Panc1 (cell line): ENCODE data around the gene UBAC2. TPM values are rescaled to one million over a fixed set of nuclear protein-coding genes. Genes with fewer than 3 reads are reported as not detected.

Experiments
- ATAC-seq: fragments of 200-7000 bp; cut with Tn5 transposase; 2 replicates; pipeline ENCODE4 v1.9.1; 2020; ENCODE audit warnings: mild to moderate bottlenecking, moderate library complexity
- BruUV-seq: library from RNA; stranded (reverse); fragments of 400-500 nt; replicated peaks from 2 replicates; lab custom pipeline; 2021; lab: Mats Ljungman, UMichigan
- CTCF ChIA-PET: fragments of 300-600 bp; sonication (Branson Sonifier 250); formaldehyde crosslinking; loops from one replicate; lab custom pipeline; 2022; ENCODE audit warnings: antibody characterized with exemption; lab: Charles Lee
- POLR2A ChIA-PET: fragments of 300-600 bp; sonication (Branson Sonifier 250); formaldehyde crosslinking; loops from one replicate; lab custom pipeline; 2022; ENCODE audit warnings: antibody characterized with exemption; lab: Charles Lee
- DNase-seq: peaks from one replicate; pipeline ENCODE4 v3.0.0-alpha.2; 2010; ENCODE audit warnings: low read depth, low spot score
- H3K27ac ChIP-seq: 2 replicates; pipeline ENCODE4 v1.5.1; 2011; ENCODE audit warnings: mild to moderate bottlenecking, low read length, inconsistent platforms
- H3K27me3 ChIP-seq: fragments of 200-500 bp; sonication (Bioruptor generic); 2 replicates; pipeline ENCODE4 v1.6.0; 2014; ENCODE audit warnings: low read length, inconsistent platforms; ENCODE audit not compliant: control insufficient read depth, insufficient read depth
- H3K36me3 ChIP-seq: fragments of 200-500 bp; sonication (Bioruptor generic); 2 replicates; pipeline ENCODE4 v1.5.1; 2014; ENCODE audit warnings: inconsistent platforms, mild to moderate bottlenecking, low read length, moderate library complexity; ENCODE audit not compliant: control insufficient read depth, insufficient read depth
- H3K4me1 ChIP-seq: 2 replicates; pipeline ENCODE4 v1.5.1; 2011; ENCODE audit warnings: inconsistent platforms, mild to moderate bottlenecking, low read length, moderate library complexity; ENCODE audit not compliant: control insufficient read depth, insufficient read depth
- H3K4me3 ChIP-seq, 2 experiments: 2 replicates each; pipeline ENCODE4 v1.5.1; 2011 to 2012; ENCODE audit warnings: low read depth in 2 of 2, low read length in 2 of 2, mild to moderate bottlenecking in 2 of 2, inconsistent platforms in 1 of 2, moderate library complexity in 1 of 2
- H3K9me3 ChIP-seq: fragments of 200-500 bp; sonication (Bioruptor generic); 2 replicates; pipeline ENCODE4 v1.5.1; 2014; ENCODE audit warnings: low read depth, mild to moderate bottlenecking, inconsistent platforms, low read length, moderate library complexity; ENCODE audit not compliant: control insufficient read depth, insufficient read depth
- CTCF ChIP-seq: fragments of 450-650 bp; IDR thresholded peaks from 2 replicates; pipeline ENCODE4 v1.5.1; 2017; ENCODE audit warnings: mild to moderate bottlenecking
- POLR2AphosphoS5 ChIP-seq: IDR thresholded peaks from 2 replicates; pipeline ENCODE4 v1.6.1; 2012; ENCODE audit warnings: mild to moderate bottlenecking, low read depth, low read length, moderate library complexity
- SIN3A ChIP-seq: IDR thresholded peaks from 2 replicates; pipeline ENCODE4 v1.6.1; 2012; ENCODE audit warnings: low read depth, mild to moderate bottlenecking, low read length, moderate library complexity, borderline replicate concordance; ENCODE audit not compliant: insufficient read depth
- TCF7L2 ChIP-seq: IDR thresholded peaks from 2 replicates; pipeline ENCODE4 v1.6.1; 2011; ENCODE audit warnings: mild to moderate bottlenecking, low read depth, low read length, inconsistent platforms
- in situ Hi-C: cut with HindIII; loops from 2 replicates; pipeline ENCODE4 v1.10.0; 2016; ENCODE audit warnings: low sequenced_read_pairs, low pct_unique_long_range_greater_than_20kb
- intact Hi-C: fragments of 100-400 bp; cut with micrococcal nuclease; formaldehyde crosslinking; loops from one replicate; pipeline ENCODE4 v1.10.0; 2022; ENCODE audit not compliant: unreplicated experiment
- total RNA-seq: library from RNA; stranded (reverse); gene quantifications from one replicate; pipeline ENCODE4 v1.2.1, GENCODE V29; 2021; ENCODE audit not compliant: unreplicated experiment
- TF ChIP-seq, protein P1 (sequence below), 2 experiments: IDR thresholded peaks; 2 replicates each; pipeline ENCODE4 v1.6.1; 2011 to 2012; ENCODE audit warnings: low read depth in 2 of 2, control low read depth in 1 of 2, low read length in 1 of 2, mild to moderate bottlenecking in 1 of 2, moderate library complexity in 1 of 2; ENCODE audit not compliant: insufficient read depth in 1 of 2

The UBAC2 gene
- total RNA-seq, 1 experiment from 2014 or later, result 40.8 TPM

DNA sequence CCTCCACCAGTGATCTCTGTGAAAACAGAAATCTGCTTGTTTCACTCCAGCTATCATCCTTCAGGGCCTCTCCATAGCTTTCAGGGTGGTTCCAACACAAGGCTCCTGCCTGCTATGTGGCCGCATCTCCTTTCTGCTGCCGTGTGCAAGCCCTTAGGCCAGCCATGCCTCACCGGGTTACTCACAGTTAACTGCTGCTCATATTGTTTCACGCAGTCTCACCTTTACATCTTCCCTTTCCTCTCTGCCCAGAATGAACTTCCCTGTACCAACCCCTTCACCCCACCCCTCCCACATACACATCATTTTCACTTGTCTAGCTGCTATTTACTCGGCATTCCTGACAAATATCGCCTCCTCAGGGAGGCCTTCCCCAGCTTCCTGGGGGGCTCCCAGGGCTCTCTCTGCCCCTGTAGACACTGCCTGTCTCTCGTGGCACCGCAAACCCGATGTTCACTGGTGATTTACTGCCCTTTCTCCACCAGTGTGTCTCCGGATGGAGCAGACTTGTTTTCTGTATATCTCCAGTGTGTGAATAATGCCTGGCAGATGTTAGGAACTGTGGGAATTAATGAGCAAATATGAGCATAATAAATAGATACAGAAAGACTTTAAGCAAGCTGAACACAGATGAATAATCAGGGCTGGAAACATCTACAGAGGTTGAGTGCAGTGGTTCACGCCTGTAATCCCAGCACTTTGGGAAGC is 145.8 kb downstream of the UBAC2 start:
- no peaks in the 10 kb centered on the region for H3K36me3 ChIP-seq
- CTCF ChIA-PET, result no interaction called here
- DNase-seq, result no peak
- no peaks in the 10 kb centered on the region for H3K4me1 ChIP-seq
- intact Hi-C loops, result no loop called here
- no peaks in the 10 kb centered on the region for H3K27me3 ChIP-seq
- in situ Hi-C loops, result no loop called here
- TF ChIP-seq POLR2AphosphoS5 (no peak), TCF7L2 (no peak), SIN3A (no peak), CTCF (no peak)
- TF ChIP-seq, protein P1, sequence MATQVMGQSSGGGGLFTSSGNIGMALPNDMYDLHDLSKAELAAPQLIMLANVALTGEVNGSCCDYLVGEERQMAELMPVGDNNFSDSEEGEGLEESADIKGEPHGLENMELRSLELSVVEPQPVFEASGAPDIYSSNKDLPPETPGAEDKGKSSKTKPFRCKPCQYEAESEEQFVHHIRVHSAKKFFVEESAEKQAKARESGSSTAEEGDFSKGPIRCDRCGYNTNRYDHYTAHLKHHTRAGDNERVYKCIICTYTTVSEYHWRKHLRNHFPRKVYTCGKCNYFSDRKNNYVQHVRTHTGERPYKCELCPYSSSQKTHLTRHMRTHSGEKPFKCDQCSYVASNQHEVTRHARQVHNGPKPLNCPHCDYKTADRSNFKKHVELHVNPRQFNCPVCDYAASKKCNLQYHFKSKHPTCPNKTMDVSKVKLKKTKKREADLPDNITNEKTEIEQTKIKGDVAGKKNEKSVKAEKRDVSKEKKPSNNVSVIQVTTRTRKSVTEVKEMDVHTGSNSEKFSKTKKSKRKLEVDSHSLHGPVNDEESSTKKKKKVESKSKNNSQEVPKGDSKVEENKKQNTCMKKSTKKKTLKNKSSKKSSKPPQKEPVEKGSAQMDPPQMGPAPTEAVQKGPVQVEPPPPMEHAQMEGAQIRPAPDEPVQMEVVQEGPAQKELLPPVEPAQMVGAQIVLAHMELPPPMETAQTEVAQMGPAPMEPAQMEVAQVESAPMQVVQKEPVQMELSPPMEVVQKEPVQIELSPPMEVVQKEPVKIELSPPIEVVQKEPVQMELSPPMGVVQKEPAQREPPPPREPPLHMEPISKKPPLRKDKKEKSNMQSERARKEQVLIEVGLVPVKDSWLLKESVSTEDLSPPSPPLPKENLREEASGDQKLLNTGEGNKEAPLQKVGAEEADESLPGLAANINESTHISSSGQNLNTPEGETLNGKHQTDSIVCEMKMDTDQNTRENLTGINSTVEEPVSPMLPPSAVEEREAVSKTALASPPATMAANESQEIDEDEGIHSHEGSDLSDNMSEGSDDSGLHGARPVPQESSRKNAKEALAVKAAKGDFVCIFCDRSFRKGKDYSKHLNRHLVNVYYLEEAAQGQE (IDR thresholded peaks at IDR 0.05; ENCODE audit: insufficient read depth in 1 of 2, low read depth in 2 of 2, low read length in 1 of 2), result no peak
- H3K27ac ChIP-seq, result no peak overlapping the region
- no TSS peak for BruUV-seq
- ATAC-seq, result no peak
- no peak overlapping the region for H3K4me3 ChIP-seq
- H3K9me3 ChIP-seq, result no peaks in the 10 kb centered on the region
- POLR2A ChIA-PET, result no interaction called here

DNA sequence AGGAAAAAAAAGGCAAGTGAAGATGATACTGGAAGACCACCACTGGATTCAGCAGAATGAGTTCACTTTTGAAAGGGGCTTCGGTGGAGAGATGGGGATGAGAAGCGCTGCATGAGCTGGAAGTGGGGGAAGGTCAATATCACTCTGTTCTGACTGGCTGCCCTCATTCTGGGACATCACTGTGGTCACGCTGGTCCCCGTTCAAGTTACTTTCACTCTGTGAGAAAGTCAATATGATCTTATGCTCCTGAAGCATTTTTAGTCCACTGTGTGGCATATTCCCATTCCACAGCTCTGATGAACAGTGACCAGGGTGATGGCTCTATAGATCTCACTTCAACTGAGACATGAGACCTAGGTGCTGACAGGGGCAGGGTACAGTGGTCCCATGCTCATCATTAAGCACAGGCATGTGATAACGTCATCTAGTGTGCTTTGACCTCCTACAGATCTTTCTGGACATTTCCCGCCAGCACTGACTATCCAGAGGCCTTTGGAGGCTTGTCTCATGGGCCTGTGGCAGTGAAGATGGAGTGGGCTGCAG is 146.8 kb downstream of the UBAC2 start:
- Histone ChIP-seq H3K9me3 (no peaks in the 10 kb centered on the region), H3K27me3 (no peaks in the 10 kb centered on the region), H3K4me1 (no peaks in the 10 kb centered on the region), H3K27ac (no peak overlapping the region), H3K4me3 (no peak overlapping the region), H3K36me3 (no peaks in the 10 kb centered on the region)
- POLR2A ChIA-PET, result no interaction called here
- no peak for TF ChIP-seq SIN3A
- no peak for TF ChIP-seq CTCF
- no peak for TF ChIP-seq POLR2AphosphoS5
- TF ChIP-seq, protein P1 (IDR thresholded peaks at IDR 0.05; ENCODE audit: insufficient read depth in 1 of 2, low read depth in 2 of 2, low read length in 1 of 2), result no peak
- TF ChIP-seq TCF7L2, result no peak
- BruUV-seq, result no TSS peak
- intact Hi-C loops (no loop called here), in situ Hi-C loops (no loop called here)
- DNase-seq (no peak), ATAC-seq (no peak)
- CTCF ChIA-PET, result no interaction called here
